COLO668 (cell line): Measurements from ENCODE around the gene SCARB2.

Experiments used
- DNase-seq: peaks from one replicate; lab custom pipeline; 2025; ENCODE audit not compliant: unreplicated experiment; lab: John Stamatoyannopoulos, UW

The SCARB2 gene

GRCh38 chr4:76199664-76200211 lies 13.9 kb downstream of the SCARB2 start:
- peak; percentile 46 for DNase-seq

- DNase-seq = peak; percentile 83
Observed at GRCh38 chr4:76198411-76199237, 15.0 kb downstream of the SCARB2 start.

- peak; percentile 77 for DNase-seq
Observed at GRCh38 chr4:76197971-76198410, 15.6 kb downstream of the SCARB2 start.

- no peak for DNase-seq
Observed at GRCh38 chr4:76197031-76197743, 16.4 kb downstream of the SCARB2 start.

- DNase-seq = no peak
Observed at GRCh38 chr4:76196376-76196775, 17.2 kb downstream of the SCARB2 start.

GRCh38 chr4:76195326-76195725 lies 18.3 kb downstream of the SCARB2 start:
- no peak for DNase-seq

GRCh38 chr4:76194325-76194724 lies 19.3 kb downstream of the SCARB2 start:
- no peak for DNase-seq

- DNase-seq = no peak
Observed at GRCh38 chr4:76192236-76192635, 21.4 kb downstream of the SCARB2 start.

- DNase-seq = no peak
Observed at GRCh38 chr4:76188557-76188956, 25.1 kb downstream of the SCARB2 start.

- DNase-seq = no peak
Observed at GRCh38 chr4:76188149-76188548, 25.5 kb downstream of the SCARB2 start.

GRCh38 chr4:76187152-76187551 lies 26.5 kb downstream of the SCARB2 start:
- no peak for DNase-seq

GRCh38 chr4:76182463-76182862 lies 31.2 kb downstream of the SCARB2 start:
- DNase-seq = no peak

- DNase-seq = peak; percentile 90
Observed at GRCh38 chr4:76179398-76180318, 34.0 kb downstream of the SCARB2 start.

GRCh38 chr4:76178296-76178695 lies 35.3 kb downstream of the SCARB2 start:
- DNase-seq = no peak

GRCh38 chr4:76177709-76178108 lies 35.9 kb downstream of the SCARB2 start:
- DNase-seq = no peak

- no peak for DNase-seq
Observed at GRCh38 chr4:76175336-76175735, 38.3 kb downstream of the SCARB2 start.

GRCh38 chr4:76174216-76174615 lies 39.4 kb downstream of the SCARB2 start:
- DNase-seq = no peak

- DNase-seq = no peak
Observed at GRCh38 chr4:76168688-76169087, 44.9 kb downstream of the SCARB2 start.

- no peak for DNase-seq
Observed at GRCh38 chr4:76166480-76166879, 47.1 kb downstream of the SCARB2 start.

- DNase-seq = no peak
Observed at GRCh38 chr4:76160355-76160754, 53.3 kb downstream of the SCARB2 start.

- no peak for DNase-seq
Observed at GRCh38 chr4:76156635-76157034, 57.0 kb downstream of the SCARB2 start.
